K562 (cell line): ENCODE results near the gene GALNT18. TPM values are rescaled to one million over a fixed set of nuclear protein-coding genes. Genes with fewer than 3 reads are reported as not detected.

Experiments used
- ATAC-seq: fragments of 200-7000 bp; cut with Tn5 transposase; 3 replicates; pipeline ENCODE4 v1.9.1; 2020; ENCODE audit warnings: moderate library complexity
- BruUV-seq: library from RNA; stranded (reverse); fragments of 400-500 nt; replicated peaks from 2 replicates; lab custom pipeline; 2021; lab: Mats Ljungman, UMichigan
- CTCF ChIA-PET: fragments of 300-600 bp; formaldehyde crosslinking; extraction: SDS; loops from one replicate; lab custom pipeline; 2021; ENCODE audit warnings: low intra/inter-chr PET ratio; lab: Yijun Ruan, JAX
- POLR2A ChIA-PET: fragments of 300-600, 350-650 bp; sonication (Branson Sonifier 250); formaldehyde crosslinking; extraction: SDS; loops from one replicate; lab custom pipeline; 2021; ENCODE audit warnings: antibody characterized with exemption, inconsistent platforms; lab: Yijun Ruan, JAX
- DNase-seq, 4 experiments: peaks; one replicate each; pipeline versions ENCODE4 v3.0.0 to v3.0.0-alpha.2; 2011 to 2018; ENCODE audit warnings: low spot score in 3 of 4, mixed read lengths in 3 of 4; ENCODE audit errors: extremely low read depth in 1 of 4
- FAIRE-seq: peaks from 2 replicates; lab custom pipeline; 2011; peaks lifted over from hg19 to GRCh38; lab: Jason Lieb, UNC
- H2AFZ ChIP-seq: 2 replicates; pipeline ENCODE4 v1.6.0; 2011; ENCODE audit warnings: low read depth, low read length, control low read depth, inconsistent platforms
- H3K27ac ChIP-seq: fragments of 200-600 bp; 3 replicates; pipeline ENCODE4 v1.8.0; 2011; ENCODE audit warnings: low read depth, mild to moderate bottlenecking, control low read depth, inconsistent platforms, low read length, moderate library complexity, mixed read lengths; ENCODE audit errors: extremely low read depth
- H3K27me3 ChIP-seq, 2 experiments: fragments of 300-600 bp in 1 of 2; 2 replicates in 1 of 2; 3 replicates in 1 of 2; pipeline versions ENCODE4 v1.6.0 to v1.8.0; 2011; ENCODE audit warnings: inconsistent platforms in 2 of 2, low read length in 2 of 2, mild to moderate bottlenecking in 1 of 2, mixed read lengths in 1 of 2, moderate library complexity in 1 of 2; ENCODE audit not compliant: control insufficient read depth in 2 of 2, insufficient read depth in 2 of 2
- H3K36me3 ChIP-seq: fragments of 300-600 bp; 3 replicates; pipeline ENCODE4 v1.8.0; 2011; ENCODE audit warnings: mild to moderate bottlenecking, low read length, inconsistent platforms; ENCODE audit not compliant: control insufficient read depth, insufficient read depth
- H3K4me1 ChIP-seq, 2 experiments: fragments of 200-600 bp in 1 of 2; replicated peaks in 1 of 2; 2 replicates in 1 of 2; 3 replicates in 1 of 2; pipeline versions ENCODE4 v1.5.1 to v1.8.0; 2011; ENCODE audit warnings: inconsistent platforms in 2 of 2, low read length in 2 of 2, mild to moderate bottlenecking in 1 of 2, mixed read lengths in 1 of 2, moderate library complexity in 1 of 2; ENCODE audit not compliant: control insufficient read depth in 2 of 2, insufficient read depth in 2 of 2
- H3K4me2 ChIP-seq: 2 replicates; pipeline ENCODE4 v1.6.1; 2011; ENCODE audit warnings: low read length, control low read depth, inconsistent platforms, mixed read lengths; ENCODE audit not compliant: insufficient read depth
- H3K4me3 ChIP-seq: fragments of 200-600 bp; sonication (generic), shearing (Covaris generic); 2 replicates; pipeline ENCODE4 v1.5.1; 2016; ENCODE audit warnings: control low read depth, inconsistent platforms
- H3K79me2 ChIP-seq: fragments of 200-600 bp; 3 replicates; pipeline ENCODE4 v1.8.0; 2011; ENCODE audit warnings: low read length, inconsistent platforms; ENCODE audit not compliant: control insufficient read depth, insufficient read depth
- H3K9ac ChIP-seq, 2 experiments: 2 replicates each; pipeline versions ENCODE4 v1.6.0 to v1.6.1; 2011; ENCODE audit warnings: low read depth in 2 of 2, low read length in 2 of 2, control low read depth in 1 of 2, inconsistent platforms in 1 of 2, mild to moderate bottlenecking in 1 of 2, mixed read lengths in 1 of 2; ENCODE audit not compliant: insufficient read depth in 1 of 2
- H3K9me1 ChIP-seq: one replicate; pipeline ENCODE4 v1.6.0; 2011; ENCODE audit warnings: inconsistent platforms, mild to moderate bottlenecking, low read length, moderate library complexity; ENCODE audit not compliant: control insufficient read depth, insufficient read depth
- H3K9me3 ChIP-seq: replicated peaks from 2 replicates; pipeline ENCODE4 v1.5.1; 2011; ENCODE audit warnings: low read depth, low read length, inconsistent platforms; ENCODE audit not compliant: control insufficient read depth, insufficient read depth
- H4K20me1 ChIP-seq: replicated peaks from 2 replicates; pipeline ENCODE4 v1.6.1; 2011; ENCODE audit warnings: low read length, inconsistent platforms, mixed read lengths; ENCODE audit not compliant: control insufficient read depth, insufficient read depth
- EP400 ChIP-seq: fragments of 450-650 bp; IDR thresholded peaks from 2 replicates; pipeline ENCODE4 v1.6.1; 2017; ENCODE audit warnings: antibody characterized with exemption, mild to moderate bottlenecking, moderate library complexity
- NCOA6 ChIP-seq: fragments of 450-650 bp; IDR thresholded peaks from 2 replicates; pipeline ENCODE4 v1.6.1; 2017; ENCODE audit warnings: mild to moderate bottlenecking
- POLR2AphosphoS2 ChIP-seq: IDR thresholded peaks from 2 replicates; pipeline ENCODE4 v1.6.1; 2012; ENCODE audit warnings: low read length, improper control_type of control experiment
- SIX5 ChIP-seq, 2 experiments: IDR thresholded peaks; 2 replicates each; pipeline ENCODE4 v1.6.1; 2011; ENCODE audit warnings: low read length in 2 of 2, borderline replicate concordance in 1 of 2, low read depth in 1 of 2, mild to moderate bottlenecking in 1 of 2, moderate library complexity in 1 of 2; ENCODE audit not compliant: insufficient read depth in 1 of 2
- ZNF354B ChIP-seq: fragments of 250-450 bp; sonication (Bioruptor Pico); IDR thresholded peaks from 2 replicates; pipeline ENCODE4 v1.4.0; 2020
- WGBS: fragments of 100-300 bp; shearing (Covaris generic); methylation state at CpG from one replicate; pipeline ENCODE4 v1.1.6; 2016; ENCODE audit warnings: low coverage, mixed read lengths; ENCODE audit not compliant: insufficient coverage; ENCODE audit errors: missing lambda C conversion rate; 5-methylcytosine and 5-hydroxymethylcytosine counted together
- in situ Hi-C: fragments of 300-500 bp; cut with MboI; formaldehyde crosslinking; loops from 4 replicates; pipeline ENCODE4 v1.15.0; 2018; ENCODE audit warnings: inconsistent platforms, mixed read lengths
- intact Hi-C: fragments of 100-400 bp; cut with micrococcal nuclease; formaldehyde crosslinking; loops from 2 replicates; pipeline ENCODE4 v1.14.2; 2022
- polyA plus RNA-seq, 8 experiments: library from polyadenylated mRNA; depleted of rRNA in 4 of 8; stranded (reverse) in 5 of 8; unstranded in 3 of 8; fragments of >200 nt; fragmentation: Nextera tagmentation in 2 of 8; fragmentation: Illumina TruSeq in 1 of 8; extraction: Ambion mirVana in 2 of 8; extraction: Trizol in 1 of 8; gene quantifications; 2 replicates each; pipeline versions ENCODE4 v1.2.1 to v1.2.3, GENCODE V29; 2011 to 2014; ENCODE audit warnings: inconsistent platforms in 1 of 8, missing spikeins in 1 of 8
- total RNA-seq, 7 experiments: library from RNA; depleted of rRNA in 6 of 7; stranded (reverse); fragments of >200 nt in 6 of 7; fragmentation: Illumina TruSeq in 2 of 7; extraction: Trizol in 2 of 7; gene quantifications; 2 replicates each; pipeline versions ENCODE4 v1.2.1 to v1.2.3, GENCODE V29; 2011 to 2021; ENCODE audit warnings: low replicate concordance in 1 of 7
- TF ChIP-seq, protein P1 (sequence below): IDR thresholded peaks from 2 replicates; pipeline ENCODE4 v1.6.1; 2016; ENCODE audit warnings: missing genetic modification characterization, missing compliant biosample characterization

The GALNT18 gene
- total and polyA plus RNA-seq, 9 of the 15 experiments (the other 6 are each of a cell fraction or from before 2014, with no cell fraction given): not detected

DNA sequence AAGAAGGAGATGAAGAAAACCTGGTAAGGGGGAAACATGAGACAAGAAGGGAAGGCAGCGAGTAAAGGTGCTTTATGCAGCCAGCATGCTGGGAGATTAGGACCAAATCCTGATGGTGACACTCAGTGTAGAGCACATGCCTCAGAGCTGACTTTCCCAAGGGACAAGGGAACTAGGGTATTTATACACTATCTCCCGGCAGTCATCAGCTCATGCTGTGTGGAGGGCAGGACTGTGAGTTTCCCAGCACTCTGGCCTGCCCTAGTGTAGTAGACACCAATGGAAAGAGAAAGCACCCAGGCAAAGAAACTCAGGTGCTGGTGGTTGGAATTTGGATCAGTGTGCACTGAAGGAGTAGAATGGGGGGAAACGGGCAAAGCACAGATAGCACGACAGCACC, 140.4 kb downstream of the GALNT18 start:
- FAIRE-seq: no peak
- Histone ChIP-seq H3K9me1 (no peaks in the 10 kb centered on the region), H2AFZ (no peak overlapping the region), H3K27me3 (peaks cover 0 to 25% of the 10 kb centered on the region in 2 experiments; a peak in 2 of 5 replicates), H3K9me3 (no peaks in the 10 kb centered on the region), H3K79me2 (no peaks in the 10 kb centered on the region), H3K27ac (no peak overlapping the region)
- intact Hi-C loops (no loop called here), in situ Hi-C loops (no loop called here)
- TF ChIP-seq NCOA6: no peak
- TF ChIP-seq, protein P1, sequence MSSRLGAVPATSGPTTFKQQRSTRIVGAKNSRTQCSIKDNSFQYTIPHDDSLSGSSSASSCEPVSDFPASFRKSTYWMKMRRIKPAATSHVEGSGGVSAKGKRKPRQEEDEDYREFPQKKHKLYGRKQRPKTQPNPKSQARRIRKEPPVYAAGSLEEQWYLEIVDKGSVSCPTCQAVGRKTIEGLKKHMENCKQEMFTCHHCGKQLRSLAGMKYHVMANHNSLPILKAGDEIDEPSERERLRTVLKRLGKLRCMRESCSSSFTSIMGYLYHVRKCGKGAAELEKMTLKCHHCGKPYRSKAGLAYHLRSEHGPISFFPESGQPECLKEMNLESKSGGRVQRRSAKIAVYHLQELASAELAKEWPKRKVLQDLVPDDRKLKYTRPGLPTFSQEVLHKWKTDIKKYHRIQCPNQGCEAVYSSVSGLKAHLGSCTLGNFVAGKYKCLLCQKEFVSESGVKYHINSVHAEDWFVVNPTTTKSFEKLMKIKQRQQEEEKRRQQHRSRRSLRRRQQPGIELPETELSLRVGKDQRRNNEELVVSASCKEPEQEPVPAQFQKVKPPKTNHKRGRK: no peak
- no peak for TF ChIP-seq EP400
- TF ChIP-seq ZNF354B (CRISPR knock-in tag): no peak
- no peak for TF ChIP-seq POLR2AphosphoS2
- no peak for TF ChIP-seq SIX5 (IDR thresholded peaks at IDR 0.05; ENCODE audit: borderline replicate concordance in 1 of 2, insufficient read depth in 1 of 2, low read depth in 1 of 2, low read length in 2 of 2)
- TF ChIP-seq, all 486 proteins: peak for 0
- DNase-seq (no peak), ATAC-seq (no peak)
- BruUV-seq: no TSS peak
- Histone ChIP-seq H3K4me3 (no peak overlapping the region), H3K9ac (no peak overlapping the region), H3K4me1 (no peaks in the 10 kb centered on the region), H3K4me2 (no peak overlapping the region), H3K36me3 (no peaks in the 10 kb centered on the region), H4K20me1 (peaks cover 9% of the 10 kb centered on the region; the same call in 1 of the 2 replicates)
- WGBS: 0% methylated on average over 4 of the region's 4 CpGs
- POLR2A ChIA-PET: interaction anchor here (0.7 kb wide), 1 partner anchor 22 kb away, joined by 4 read pairs; no protein-coding TSS in a partner anchor
- CTCF ChIA-PET: no interaction called here
